OCI-LY3 (cell line): ENCODE results near the gene NKX1-2.

Experiments
- H2AFZ ChIP-seq: fragments of 200-600, 300-600 bp; shearing (Covaris generic); 2 replicates; pipeline ENCODE4 v1.6.0; 2014; ENCODE audit warnings: antibody characterized with exemption, low read depth, low read length
- H3K27ac ChIP-seq: fragments of 200-600, 300-600 bp; sonication (generic); 2 replicates; pipeline ENCODE4 v1.5.1; 2014; ENCODE audit warnings: mild to moderate bottlenecking, low read length, moderate library complexity, mixed read lengths
- H3K27me3 ChIP-seq: fragments of 200-600, 300-600 bp; sonication (generic); 2 replicates; pipeline ENCODE4 v1.6.1; 2014; ENCODE audit warnings: low read depth, low read length, mixed read lengths
- H3K36me3 ChIP-seq: fragments of 200-600, 300-600 bp; sonication (generic); replicated peaks from 2 replicates; pipeline ENCODE3; 2014; ENCODE audit warnings: low read depth, low read length, mixed read lengths
- H3K4me1 ChIP-seq: fragments of 300-600, 200-600 bp; sonication (generic); 2 replicates; pipeline ENCODE4 v1.6.1; 2014; ENCODE audit warnings: low read length, mixed read lengths
- H3K4me2 ChIP-seq: fragments of 200-600, 300-600 bp; sonication (generic); 2 replicates; pipeline ENCODE4 v1.6.1; 2014; ENCODE audit warnings: low read length, mixed read lengths
- H3K4me3 ChIP-seq: fragments of 300-600, 200-600 bp; sonication (generic); 2 replicates; pipeline ENCODE4 v1.5.1; 2014; ENCODE audit warnings: antibody characterized with exemption, mild to moderate bottlenecking, low read length, moderate library complexity
- H3K79me2 ChIP-seq: fragments of 300-600, 200-600 bp; shearing (Covaris generic); 2 replicates; pipeline ENCODE4 v1.6.1; 2014; ENCODE audit warnings: mild to moderate bottlenecking, low read length, mixed read lengths
- H3K9ac ChIP-seq: fragments of 300-600, 200-600 bp; shearing (Covaris generic); 2 replicates; pipeline ENCODE4 v1.6.0; 2014; ENCODE audit warnings: mild to moderate bottlenecking, low read length, moderate library complexity
- H3K9me3 ChIP-seq: fragments of 200-600, 300-600 bp; shearing (Covaris generic); 2 replicates; pipeline ENCODE4 v1.6.1; 2014; ENCODE audit warnings: low read length, mixed read lengths; ENCODE audit not compliant: insufficient read depth
- H4K20me1 ChIP-seq: fragments of 200-600, 300-600 bp; sonication (generic); 2 replicates; pipeline ENCODE4 v1.6.1; 2016; ENCODE audit warnings: low read length, mixed read lengths; ENCODE audit not compliant: insufficient read depth
- EZH2phosphoT487 ChIP-seq: fragments of 200-600 bp; shearing (Covaris generic); IDR thresholded peaks from 2 replicates; pipeline ENCODE4 v1.6.1; 2018; ENCODE audit warnings: antibody characterized with exemption, mixed run types, low read depth
- TF ChIP-seq, protein P1 (sequence below): fragments of 200-600, 300-600 bp; sonication (generic); IDR thresholded peaks from 2 replicates; pipeline ENCODE4 v1.5.1; 2014; ENCODE audit warnings: antibody characterized with exemption, low read length, low read depth

NKX1-2 gene

DNA sequence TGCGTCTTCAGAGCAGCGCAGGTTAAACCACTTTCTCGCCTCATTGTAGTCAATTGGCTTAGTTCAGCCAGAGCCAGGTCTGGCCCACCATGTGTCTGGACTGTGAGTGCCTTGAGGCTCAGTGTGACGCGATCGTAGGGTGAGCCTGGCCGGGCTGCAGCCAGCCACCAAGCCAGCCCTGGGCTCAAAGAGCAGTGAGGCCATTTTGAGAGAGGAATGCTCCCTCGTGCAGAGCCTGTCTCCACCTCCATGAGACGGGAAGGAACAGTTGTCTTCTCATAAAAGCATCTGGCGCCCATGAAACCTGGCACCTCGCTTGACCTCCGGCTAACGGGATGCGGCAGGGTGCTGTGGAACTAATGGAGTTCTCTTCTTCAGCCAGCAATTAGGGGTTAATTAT lies 46.3 kb upstream of the NKX1-2 start:
- no peaks in the 10 kb centered on the region for H4K20me1 ChIP-seq
- H3K27me3 ChIP-seq, result no peaks in the 10 kb centered on the region
- H3K4me1 ChIP-seq, result no peaks in the 10 kb centered on the region
- H3K4me3 ChIP-seq, result no peak overlapping the region
- H2AFZ ChIP-seq, result no peak overlapping the region
- no peak overlapping the region for H3K27ac ChIP-seq
- H3K9ac ChIP-seq, result no peak overlapping the region
- H3K9me3 ChIP-seq, result no peaks in the 10 kb centered on the region
- H3K36me3 ChIP-seq, result no peaks in the 10 kb centered on the region
- TF ChIP-seq, protein P1, sequence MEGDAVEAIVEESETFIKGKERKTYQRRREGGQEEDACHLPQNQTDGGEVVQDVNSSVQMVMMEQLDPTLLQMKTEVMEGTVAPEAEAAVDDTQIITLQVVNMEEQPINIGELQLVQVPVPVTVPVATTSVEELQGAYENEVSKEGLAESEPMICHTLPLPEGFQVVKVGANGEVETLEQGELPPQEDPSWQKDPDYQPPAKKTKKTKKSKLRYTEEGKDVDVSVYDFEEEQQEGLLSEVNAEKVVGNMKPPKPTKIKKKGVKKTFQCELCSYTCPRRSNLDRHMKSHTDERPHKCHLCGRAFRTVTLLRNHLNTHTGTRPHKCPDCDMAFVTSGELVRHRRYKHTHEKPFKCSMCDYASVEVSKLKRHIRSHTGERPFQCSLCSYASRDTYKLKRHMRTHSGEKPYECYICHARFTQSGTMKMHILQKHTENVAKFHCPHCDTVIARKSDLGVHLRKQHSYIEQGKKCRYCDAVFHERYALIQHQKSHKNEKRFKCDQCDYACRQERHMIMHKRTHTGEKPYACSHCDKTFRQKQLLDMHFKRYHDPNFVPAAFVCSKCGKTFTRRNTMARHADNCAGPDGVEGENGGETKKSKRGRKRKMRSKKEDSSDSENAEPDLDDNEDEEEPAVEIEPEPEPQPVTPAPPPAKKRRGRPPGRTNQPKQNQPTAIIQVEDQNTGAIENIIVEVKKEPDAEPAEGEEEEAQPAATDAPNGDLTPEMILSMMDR, result no peak
- no peak for TF ChIP-seq EZH2phosphoT487
- H3K79me2 ChIP-seq, result no peaks in the 10 kb centered on the region
- H3K4me2 ChIP-seq, result no peak overlapping the region

DNA sequence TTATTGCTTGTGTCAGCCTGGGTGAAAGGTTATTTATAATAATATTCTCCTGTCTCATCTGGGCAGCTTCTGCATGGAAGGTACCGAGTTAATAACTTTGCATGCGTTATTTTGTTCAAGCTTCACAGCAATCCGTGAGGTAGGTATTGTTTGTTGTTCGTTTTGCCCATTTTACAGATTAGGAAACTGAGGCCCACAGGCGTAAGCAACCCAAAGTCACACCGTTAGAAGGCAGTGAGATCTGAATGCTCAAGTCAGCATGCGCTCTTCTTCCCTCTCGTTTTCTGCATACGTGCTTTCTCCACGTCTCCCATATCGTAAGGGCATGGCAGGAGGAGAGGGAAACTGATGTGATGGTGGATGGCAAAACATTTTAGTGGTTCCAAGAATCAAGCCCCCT lies 45.9 kb upstream of the NKX1-2 start:
- Histone ChIP-seq H2AFZ (no peak overlapping the region), H3K27ac (no peak overlapping the region)
- TF ChIP-seq EZH2phosphoT487, result no peak
- TF ChIP-seq, protein P1, result no peak

DNA sequence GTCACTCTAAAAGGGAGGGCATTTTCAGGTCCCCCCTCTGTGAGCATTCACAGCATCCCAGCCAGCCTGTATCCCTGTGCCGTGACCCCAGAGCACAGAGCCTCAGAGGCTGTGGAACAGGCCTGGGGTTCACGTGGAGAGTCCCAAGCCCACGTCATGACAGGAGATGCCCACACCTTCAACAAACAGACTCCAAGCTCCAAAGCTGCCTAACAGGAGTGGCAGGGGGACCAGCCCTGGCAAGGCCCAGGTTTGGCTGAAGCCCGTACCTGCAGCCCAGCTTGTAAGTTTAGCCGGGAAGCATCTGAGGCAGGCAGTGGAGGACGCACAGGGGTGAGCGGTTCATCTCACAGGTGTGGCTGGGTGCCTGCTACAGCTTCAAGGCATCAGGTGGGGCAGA lies 45.3 kb upstream of the NKX1-2 start:
- H3K36me3 ChIP-seq, result no peaks in the 10 kb centered on the region
- no peaks in the 10 kb centered on the region for H3K27me3 ChIP-seq
- H3K4me2 ChIP-seq, result no peak overlapping the region
- H2AFZ ChIP-seq, result no peak overlapping the region
- H4K20me1 ChIP-seq, result no peaks in the 10 kb centered on the region
- TF ChIP-seq, protein P1, result no peak
- TF ChIP-seq EZH2phosphoT487, result no peak
- H3K4me1 ChIP-seq, result no peaks in the 10 kb centered on the region
- no peak overlapping the region for H3K27ac ChIP-seq
- H3K4me3 ChIP-seq, result no peak overlapping the region
- no peaks in the 10 kb centered on the region for H3K9me3 ChIP-seq
- no peak overlapping the region for H3K9ac ChIP-seq
- H3K79me2 ChIP-seq, result no peaks in the 10 kb centered on the region

More for the DNA sequence above, 45.9 kb upstream of the NKX1-2 start:
- H3K36me3 ChIP-seq, result no peaks in the 10 kb centered on the region
- H3K4me2 ChIP-seq, result no peak overlapping the region
- H3K9me3 ChIP-seq, result no peaks in the 10 kb centered on the region
- no peak overlapping the region for H3K4me3 ChIP-seq
- H3K79me2 ChIP-seq, result no peaks in the 10 kb centered on the region
- H3K9ac ChIP-seq, result no peak overlapping the region
- no peaks in the 10 kb centered on the region for H4K20me1 ChIP-seq
- H3K4me1 ChIP-seq, result no peaks in the 10 kb centered on the region
- H3K27me3 ChIP-seq, result no peaks in the 10 kb centered on the region

DNA sequence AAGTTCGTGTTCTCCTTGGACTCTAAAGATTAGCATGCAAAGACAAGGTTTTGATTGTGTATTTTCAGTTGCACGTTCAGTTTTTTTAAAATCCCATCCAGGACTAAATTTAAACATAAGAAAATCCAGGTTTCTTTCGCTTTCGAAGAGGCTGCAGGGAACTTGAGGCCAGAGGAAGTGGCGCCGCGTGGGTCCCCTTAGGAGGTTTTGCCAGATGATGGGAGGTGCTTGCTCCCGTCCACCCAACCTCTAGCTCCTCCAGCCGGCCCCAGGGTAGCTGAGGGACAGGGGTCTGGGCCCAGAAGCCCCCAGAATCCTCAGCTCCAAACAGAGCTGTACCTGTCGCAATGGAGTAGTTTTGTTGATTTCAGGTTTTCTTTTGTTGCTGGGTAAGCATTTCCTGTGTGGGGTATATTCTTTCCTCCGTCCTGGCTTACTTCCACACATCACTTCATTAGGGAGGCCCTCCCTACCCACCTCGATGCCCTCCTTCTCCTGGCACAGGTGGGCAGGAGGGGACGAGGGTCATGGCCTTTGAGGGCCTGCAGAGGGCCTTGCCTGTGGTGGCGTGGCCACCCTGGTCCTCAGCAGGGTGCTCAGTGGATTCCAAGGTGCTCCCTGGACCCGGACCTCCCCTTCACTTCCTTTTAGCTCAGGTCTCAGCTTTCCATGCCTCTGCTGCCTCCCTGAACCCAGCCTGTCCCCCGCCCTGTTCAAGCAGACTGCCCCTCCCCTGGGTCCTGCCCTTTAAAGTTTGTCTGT lies 44.4 kb upstream of the NKX1-2 start:
- Histone ChIP-seq H3K4me1 (no peaks in the 10 kb centered on the region), H3K36me3 (no peaks in the 10 kb centered on the region), H3K9ac (no peak overlapping the region), H4K20me1 (no peaks in the 10 kb centered on the region), H3K4me2 (no peak overlapping the region), H3K79me2 (no peaks in the 10 kb centered on the region), H3K9me3 (no peaks in the 10 kb centered on the region), H3K27me3 (no peaks in the 10 kb centered on the region), H3K4me3 (no peak overlapping the region), H3K27ac (no peak overlapping the region), H2AFZ (no peak overlapping the region)
- TF ChIP-seq EZH2phosphoT487, result no peak
